ENCODE data around the gene TCHH.

DNA sequence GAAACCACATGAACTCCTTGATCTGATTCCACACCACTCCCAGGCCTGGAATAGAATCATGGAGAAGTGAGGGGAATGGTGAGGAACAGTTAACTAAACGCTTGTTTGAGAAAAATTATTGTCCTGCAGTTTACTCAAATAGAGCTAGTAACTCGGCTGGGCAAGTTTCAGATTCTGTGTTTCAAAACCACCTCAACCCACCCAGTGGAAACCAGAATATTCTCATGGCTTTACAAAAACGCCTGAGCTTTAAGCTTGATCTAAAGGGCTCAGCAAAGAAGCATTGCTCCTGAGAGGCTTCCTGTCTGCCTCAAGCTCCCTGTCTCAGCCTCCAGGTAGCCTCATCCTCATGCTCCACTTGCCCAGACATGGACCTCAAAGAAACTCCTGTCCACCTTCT, 42.9 kb downstream of the TCHH start:
- TF ChIP-seq, protein P1, sequence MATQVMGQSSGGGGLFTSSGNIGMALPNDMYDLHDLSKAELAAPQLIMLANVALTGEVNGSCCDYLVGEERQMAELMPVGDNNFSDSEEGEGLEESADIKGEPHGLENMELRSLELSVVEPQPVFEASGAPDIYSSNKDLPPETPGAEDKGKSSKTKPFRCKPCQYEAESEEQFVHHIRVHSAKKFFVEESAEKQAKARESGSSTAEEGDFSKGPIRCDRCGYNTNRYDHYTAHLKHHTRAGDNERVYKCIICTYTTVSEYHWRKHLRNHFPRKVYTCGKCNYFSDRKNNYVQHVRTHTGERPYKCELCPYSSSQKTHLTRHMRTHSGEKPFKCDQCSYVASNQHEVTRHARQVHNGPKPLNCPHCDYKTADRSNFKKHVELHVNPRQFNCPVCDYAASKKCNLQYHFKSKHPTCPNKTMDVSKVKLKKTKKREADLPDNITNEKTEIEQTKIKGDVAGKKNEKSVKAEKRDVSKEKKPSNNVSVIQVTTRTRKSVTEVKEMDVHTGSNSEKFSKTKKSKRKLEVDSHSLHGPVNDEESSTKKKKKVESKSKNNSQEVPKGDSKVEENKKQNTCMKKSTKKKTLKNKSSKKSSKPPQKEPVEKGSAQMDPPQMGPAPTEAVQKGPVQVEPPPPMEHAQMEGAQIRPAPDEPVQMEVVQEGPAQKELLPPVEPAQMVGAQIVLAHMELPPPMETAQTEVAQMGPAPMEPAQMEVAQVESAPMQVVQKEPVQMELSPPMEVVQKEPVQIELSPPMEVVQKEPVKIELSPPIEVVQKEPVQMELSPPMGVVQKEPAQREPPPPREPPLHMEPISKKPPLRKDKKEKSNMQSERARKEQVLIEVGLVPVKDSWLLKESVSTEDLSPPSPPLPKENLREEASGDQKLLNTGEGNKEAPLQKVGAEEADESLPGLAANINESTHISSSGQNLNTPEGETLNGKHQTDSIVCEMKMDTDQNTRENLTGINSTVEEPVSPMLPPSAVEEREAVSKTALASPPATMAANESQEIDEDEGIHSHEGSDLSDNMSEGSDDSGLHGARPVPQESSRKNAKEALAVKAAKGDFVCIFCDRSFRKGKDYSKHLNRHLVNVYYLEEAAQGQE (IDR thresholded peaks at IDR 0.05; ENCODE audit: insufficient read depth in 1 of 2, low read depth in 2 of 2, low read length in 2 of 2), result no peak
- TF ChIP-seq POLR2AphosphoS5 (IDR thresholded peaks at IDR 0.05; ENCODE audit: low read depth, low read length), result no peak
